ENCODE results near the gene TRIM28. TPM values are rescaled to one million over a fixed set of nuclear protein-coding genes. Genes with fewer than 3 reads are reported as not detected.

The TRIM28 gene
- total RNA-seq, 2 experiments from 2014 or later: 549 to 553 TPM

DNA sequence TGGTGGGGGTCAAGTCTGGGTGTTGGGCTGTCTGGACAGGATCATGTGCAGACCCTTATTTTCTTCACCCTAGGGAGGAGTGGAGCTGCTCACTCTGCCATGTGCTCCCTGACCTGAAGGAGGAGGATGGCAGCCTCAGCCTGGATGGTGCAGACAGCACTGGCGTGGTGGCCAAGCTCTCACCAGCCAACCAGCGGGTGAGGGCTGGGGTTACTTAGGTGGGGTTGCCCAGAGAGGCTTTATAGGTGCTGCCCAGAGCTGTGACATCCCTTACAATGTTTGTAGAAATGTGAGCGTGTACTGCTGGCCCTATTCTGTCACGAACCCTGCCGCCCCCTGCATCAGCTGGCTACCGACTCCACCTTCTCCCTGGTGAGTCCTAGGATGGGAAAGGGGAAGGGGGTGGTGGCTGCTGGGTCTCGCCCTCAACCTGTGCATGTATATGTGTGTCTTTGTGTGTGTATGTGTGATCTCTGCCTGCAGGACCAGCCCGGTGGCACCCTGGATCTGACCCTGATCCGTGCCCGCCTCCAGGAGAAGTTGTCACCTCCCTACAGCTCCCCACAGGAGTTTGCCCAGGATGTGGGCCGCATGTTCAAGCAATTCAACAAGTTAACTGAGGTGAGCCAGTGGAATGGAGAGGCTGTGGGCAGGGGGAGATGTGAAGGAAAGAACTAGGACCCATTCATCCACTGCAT lies 5.9 kb downstream of the TRIM28 start:
- H3K27me3 ChIP-seq (ENCODE audit: control insufficient read depth in 1 of 2, insufficient read depth in 2 of 2, low read length in 2 of 2): no peaks in the 10 kb centered on the region
- peaks cover 96% of the 10 kb centered on the region for H3K36me3 Mint-ChIP-seq (ENCODE audit: low read depth)
- H3K9me3 ChIP-seq (ENCODE audit: control insufficient read depth in 1 of 2, insufficient read depth in 1 of 2, low read length in 2 of 2): no peaks in the 10 kb centered on the region
- H3K4me1 ChIP-seq (ENCODE audit: insufficient read depth, low read length): peaks cover 53% of the 10 kb centered on the region
- DNase-seq: no peak
- no peak overlapping the region for H3K27ac ChIP-seq (ENCODE audit: low read depth in 1 of 2, low read length in 2 of 2)
- no peak for ATAC-seq (ENCODE audit: poor library complexity)
- H3K4me3 Mint-ChIP-seq: peak overlapping the region; percentile 54
- no peaks in the 10 kb centered on the region for H3K27me3 Mint-ChIP-seq
- H3K4me3 ChIP-seq (ENCODE audit: low read length): no peak overlapping the region
- CTCF ChIA-PET: no interaction called here
- POLR2A ChIA-PET: no interaction called here
- no peaks in the 10 kb centered on the region for H3K9me3 Mint-ChIP-seq
- H3K4me1 Mint-ChIP-seq (ENCODE audit: low read depth): peaks cover 47% of the 10 kb centered on the region
- TF ChIP-seq CTCF (IDR thresholded peaks at IDR 0.05): no peak
- peaks cover 83% of the 10 kb centered on the region for H3K36me3 ChIP-seq (ENCODE audit: insufficient read depth, low read length)
- no peak overlapping the region for H3K27ac Mint-ChIP-seq
- intact Hi-C loops (cut with DNase I, micrococcal nuclease): no loop called here

DNA sequence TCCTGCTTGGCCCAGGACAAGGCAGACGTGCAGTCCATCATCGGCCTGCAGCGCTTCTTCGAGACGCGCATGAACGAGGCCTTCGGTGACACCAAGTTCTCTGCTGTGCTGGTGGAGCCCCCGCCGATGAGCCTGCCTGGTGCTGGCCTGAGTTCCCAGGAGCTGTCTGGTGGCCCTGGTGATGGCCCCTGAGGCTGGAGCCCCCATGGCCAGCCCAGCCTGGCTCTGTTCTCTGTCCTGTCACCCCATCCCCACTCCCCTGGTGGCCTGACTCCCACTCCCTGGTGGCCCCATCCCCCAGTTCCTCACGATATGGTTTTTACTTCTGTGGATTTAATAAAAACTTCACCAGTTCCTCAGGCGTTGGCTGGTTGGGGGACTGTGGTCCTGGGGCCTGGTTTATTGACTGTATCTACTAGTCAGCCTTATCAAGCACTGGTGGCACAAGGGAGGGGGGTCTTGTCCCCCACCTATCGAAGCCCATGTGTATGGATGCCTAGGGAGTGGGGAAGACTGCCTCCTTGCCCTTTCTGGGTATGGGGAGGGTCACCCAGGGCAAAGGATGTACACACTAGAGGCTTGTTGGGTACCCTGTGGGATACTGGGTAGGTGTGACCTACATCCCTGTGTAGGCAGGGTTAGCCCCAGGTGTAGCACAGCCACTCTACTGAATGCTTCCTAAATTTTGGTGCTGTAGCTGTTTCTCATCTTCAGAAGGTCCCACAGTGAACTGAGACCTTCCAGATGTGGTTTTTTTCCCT lies 6.7 kb downstream of the TRIM28 start:
- H3K4me3 Mint-ChIP-seq: peak overlapping the region; percentile 3
- POLR2A ChIA-PET: interaction anchor here (1.4 kb wide), 1 partner anchor 12 kb away, joined by 4 read pairs; no protein-coding TSS in a partner anchor
- H3K27me3 ChIP-seq (ENCODE audit: control insufficient read depth in 1 of 2, insufficient read depth in 2 of 2, low read length in 2 of 2): no peaks in the 10 kb centered on the region

GRCh38 chr19:58551123-58551497 lies 7.2 kb downstream of the TRIM28 start:
- Histone ChIP-seq H3K36me3 (ENCODE audit: insufficient read depth, low read length) (peaks cover 82% of the 10 kb centered on the region), H3K27ac (ENCODE audit: low read depth in 1 of 2, low read length in 2 of 2) (no peak overlapping the region), H3K27me3 (ENCODE audit: control insufficient read depth in 1 of 2, insufficient read depth in 2 of 2, low read length in 2 of 2) (no peaks in the 10 kb centered on the region), H3K4me1 (ENCODE audit: insufficient read depth, low read length) (peaks cover 53% of the 10 kb centered on the region), H3K9me3 (ENCODE audit: control insufficient read depth in 1 of 2, insufficient read depth in 1 of 2, low read length in 2 of 2) (no peaks in the 10 kb centered on the region), H3K4me3 (ENCODE audit: low read length) (no peak overlapping the region)
- Mint-ChIP-seq H3K4me1 (ENCODE audit: low read depth) (peaks cover 43% of the 10 kb centered on the region), H3K9me3 (no peaks in the 10 kb centered on the region), H3K27me3 (no peaks in the 10 kb centered on the region), H3K4me3 (peak overlapping the region; percentile 3), H3K27ac (peak overlapping the region; percentile 12), H3K36me3 (ENCODE audit: low read depth) (peaks cover 95% of the 10 kb centered on the region)
- intact Hi-C loops (cut with DNase I, micrococcal nuclease): no loop called here
- CTCF ChIA-PET: no interaction called here
- no peak for TF ChIP-seq CTCF (IDR thresholded peaks at IDR 0.05)
- POLR2A ChIA-PET: interaction anchor here (1.4 kb wide), 1 partner anchor 11 kb away, joined by 4 read pairs; no protein-coding TSS in a partner anchor
- ATAC-seq (ENCODE audit: poor library complexity) (no peak), DNase-seq (no peak)

More for the DNA sequence above, 6.7 kb downstream of the TRIM28 start:
- Mint-ChIP-seq H3K27ac (peak overlapping the region; percentile 12), H3K9me3 (no peaks in the 10 kb centered on the region), H3K4me1 (ENCODE audit: low read depth) (peaks cover 47% of the 10 kb centered on the region), H3K27me3 (no peaks in the 10 kb centered on the region), H3K36me3 (ENCODE audit: low read depth) (peaks cover 96% of the 10 kb centered on the region)
- CTCF ChIA-PET: no interaction called here
- peak in 1 of 14 experiments; percentile 9 for DNase-seq
- no peak for TF ChIP-seq CTCF (IDR thresholded peaks at IDR 0.05)
- Histone ChIP-seq H3K4me1 (ENCODE audit: insufficient read depth, low read length) (peaks cover 54% of the 10 kb centered on the region), H3K4me3 (ENCODE audit: low read length) (no peak overlapping the region), H3K27ac (ENCODE audit: low read depth in 1 of 2, low read length in 2 of 2) (no peak overlapping the region), H3K36me3 (ENCODE audit: insufficient read depth, low read length) (peaks cover 82% of the 10 kb centered on the region), H3K9me3 (ENCODE audit: control insufficient read depth in 1 of 2, insufficient read depth in 1 of 2, low read length in 2 of 2) (no peaks in the 10 kb centered on the region)
- intact Hi-C loops (cut with DNase I, micrococcal nuclease): no loop called here
- no peak for ATAC-seq (ENCODE audit: poor library complexity)
